Measurements from ENCODE around the gene RAC2.
"Not testable (repeated sequence)": the region's sequence is repeated elsewhere in the genome, so short reads cannot be mapped to it uniquely, and the experiment has no call there.

Gene RAC2

GRCh38 chr22:37254209-37254866 lies 10.3 kb upstream of the RAC2 start:
- DNase-seq, result no peak

DNA sequence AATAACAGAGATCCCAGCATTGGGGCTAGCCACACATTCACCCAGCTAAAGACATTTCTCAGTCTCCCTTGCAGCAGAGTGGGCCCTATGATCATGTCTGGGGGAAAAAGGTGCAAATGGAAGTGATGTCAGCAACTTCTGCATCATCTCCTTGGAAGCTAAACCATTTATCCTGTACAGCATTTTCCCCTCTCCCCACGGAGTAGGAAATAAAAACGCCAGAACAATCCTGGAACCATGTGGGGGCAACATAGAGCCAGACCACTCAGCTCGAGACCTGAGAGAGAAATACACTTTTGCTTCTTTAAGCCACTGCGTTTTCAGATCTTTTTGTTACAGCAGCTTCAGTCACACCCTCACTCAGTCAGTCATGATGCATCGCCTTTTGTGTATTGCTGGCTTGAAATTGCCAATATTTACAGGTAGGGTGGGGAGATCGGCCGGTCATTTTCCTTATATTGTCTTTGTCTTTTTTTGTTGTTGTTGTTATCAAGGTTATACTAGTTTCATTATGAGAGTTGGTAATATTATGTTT lies 9.1 kb upstream of the RAC2 start:
- DNase-seq, result no peak

GRCh38 chr22:37251836-37252235 lies 7.8 kb upstream of the RAC2 start:
- not testable (repeated sequence) for DNase-seq

GRCh38 chr22:37249986-37250385 lies 5.9 kb upstream of the RAC2 start:
- peak; percentile 13 to 21 for DNase-seq

- peak; percentile 14 to 29 for DNase-seq
These were observed 4.2 kb upstream of the RAC2 start for GRCh38 chr22:37248251-37248650.

DNA sequence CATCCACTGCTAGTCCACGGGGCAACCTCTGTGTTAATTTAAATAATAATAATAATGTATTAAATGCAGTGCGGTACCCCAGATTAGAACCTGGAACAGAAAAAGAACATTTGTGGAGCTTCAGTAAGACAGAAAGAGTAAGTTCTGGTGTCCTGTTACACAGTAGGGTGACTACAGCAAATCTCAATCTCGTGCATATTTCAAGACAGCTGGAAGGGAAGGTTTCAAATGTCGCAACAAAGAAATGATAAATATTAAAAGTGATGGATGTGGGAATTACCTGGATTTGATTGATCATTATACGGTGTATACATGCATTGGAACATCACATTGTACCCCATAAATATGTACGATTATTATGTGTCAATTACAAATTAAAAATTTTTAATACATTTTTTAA lies 1.7 kb upstream of the RAC2 start:
- no peak for DNase-seq

DNA sequence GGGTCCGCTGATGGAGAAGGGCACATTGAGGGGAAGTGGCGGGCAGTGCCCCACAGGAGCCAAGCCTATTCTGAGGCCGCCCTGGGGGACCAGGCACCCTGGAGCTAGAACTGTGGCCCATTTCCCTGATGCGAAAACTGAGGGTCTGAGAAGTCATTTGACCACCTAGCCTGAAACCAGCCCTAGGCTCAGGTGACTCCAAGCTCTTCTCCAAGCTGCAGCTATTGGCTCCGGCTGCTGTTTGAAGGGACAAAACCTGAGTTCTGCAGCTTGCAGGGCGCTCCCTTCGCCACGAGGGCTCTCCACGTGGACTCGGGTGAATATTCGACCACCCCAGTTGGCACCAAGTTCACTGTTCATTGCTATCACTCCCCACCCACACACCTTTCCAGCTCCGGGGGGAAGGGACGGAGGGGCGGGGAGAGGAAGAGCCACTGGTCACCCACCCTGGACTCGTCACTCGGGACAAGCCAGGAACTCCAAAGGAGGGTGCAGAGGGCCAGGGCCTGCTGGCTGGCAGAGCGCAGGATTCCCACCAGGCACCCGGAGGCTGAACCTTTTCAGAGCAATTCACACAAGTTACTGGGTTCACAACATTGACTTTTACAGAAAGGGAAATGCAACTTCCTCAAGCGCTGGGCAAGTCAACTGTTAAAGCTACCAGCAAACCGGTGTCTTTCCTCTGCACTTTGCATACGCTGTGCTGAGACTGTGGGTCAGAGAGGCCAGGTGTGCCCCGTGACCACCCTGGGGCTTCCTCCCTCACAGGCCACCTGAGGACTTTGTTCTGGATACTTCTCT lies 1.1 kb upstream of the RAC2 start:
- DNase-seq, result peak in 1 of 2 experiments; percentile 61

- DNase-seq, result no peak
These were observed 511 bp downstream of the RAC2 start for GRCh38 chr22:37243402-37244113.

DNA sequence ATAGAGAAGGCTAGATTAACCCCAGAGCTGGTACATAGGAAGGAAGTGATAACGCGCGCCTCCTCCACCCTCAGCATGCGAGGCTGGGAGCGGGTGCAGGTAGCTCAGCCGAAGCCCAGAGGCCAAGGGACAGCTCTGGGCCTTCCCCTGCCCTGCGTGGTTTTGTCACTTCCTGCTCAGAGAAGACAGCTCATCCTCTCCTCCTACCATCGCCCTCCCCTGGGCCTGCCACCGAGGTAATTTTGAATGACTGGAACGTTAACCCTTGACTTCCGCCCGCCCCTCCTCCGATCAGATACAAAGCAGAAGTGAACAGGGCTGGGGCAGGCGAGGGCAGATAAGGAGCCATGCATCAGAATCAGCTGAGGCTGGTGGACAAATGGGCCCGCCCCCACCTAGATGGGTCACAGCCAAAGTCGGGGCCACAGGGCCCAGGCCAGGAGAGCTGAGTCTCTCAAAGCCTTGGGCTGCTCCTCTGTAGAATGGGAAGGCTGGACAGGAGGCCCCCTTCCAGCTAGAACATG lies 1.6 kb downstream of the RAC2 start:
- no peak for DNase-seq

DNA sequence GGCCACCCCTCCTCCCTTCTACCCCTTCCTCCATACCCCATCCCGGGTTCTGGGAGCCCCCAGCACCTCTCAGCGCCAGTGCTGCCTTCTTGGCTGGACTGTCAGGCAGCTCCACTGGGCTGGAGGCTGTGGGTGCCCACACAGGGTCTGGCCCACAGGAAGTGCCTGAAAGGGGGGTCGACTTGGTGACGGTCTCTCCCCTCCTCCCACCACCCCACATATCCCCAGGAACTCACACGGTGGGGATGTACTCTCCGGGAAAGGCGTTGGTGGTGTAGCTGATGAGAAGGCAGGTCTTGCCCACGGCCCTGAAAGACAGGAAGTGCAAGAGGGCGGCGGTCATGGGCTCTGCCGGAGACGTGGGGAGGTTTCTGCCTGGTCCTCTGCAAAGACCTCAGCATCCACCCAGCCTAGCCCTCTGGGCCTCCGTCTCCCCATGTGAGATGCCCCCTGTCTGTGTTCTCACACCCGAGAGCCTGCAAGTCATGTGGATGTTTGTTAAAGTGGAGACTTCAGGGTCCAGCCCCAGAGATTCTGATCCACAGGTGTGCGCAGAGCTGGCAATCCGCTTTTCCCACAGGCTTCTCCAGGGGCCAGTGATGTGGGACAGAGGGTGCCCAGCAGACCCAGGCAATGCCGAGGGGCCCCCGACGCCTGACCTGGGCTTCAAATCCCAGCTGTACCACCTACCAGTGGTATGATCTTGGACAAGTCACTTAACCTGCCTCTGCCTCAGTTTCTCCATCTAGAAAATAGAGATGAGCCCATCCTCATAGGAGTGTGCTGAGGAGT lies 2.5 kb downstream of the RAC2 start:
- DNase-seq, result no peak

DNA sequence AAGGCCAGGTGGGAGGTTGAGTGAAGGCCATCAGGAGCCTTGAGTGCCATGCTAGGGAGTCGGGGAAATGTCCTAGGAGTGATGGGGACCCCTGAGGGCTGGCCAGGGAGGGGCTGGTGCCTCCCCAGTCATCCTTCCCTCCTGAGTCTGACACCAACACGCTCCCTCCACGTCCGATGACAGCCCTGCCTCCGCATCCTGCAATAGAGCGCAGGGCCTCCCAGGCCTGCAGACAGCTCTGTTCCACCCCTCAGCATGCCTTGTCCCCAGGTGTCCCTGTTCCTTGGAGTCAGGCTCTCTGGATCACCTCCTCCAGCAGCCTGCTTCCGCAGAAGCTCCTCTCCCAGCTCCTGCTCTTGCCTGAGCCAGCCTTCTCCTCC lies 3.1 kb downstream of the RAC2 start:
- no peak for DNase-seq

DNA sequence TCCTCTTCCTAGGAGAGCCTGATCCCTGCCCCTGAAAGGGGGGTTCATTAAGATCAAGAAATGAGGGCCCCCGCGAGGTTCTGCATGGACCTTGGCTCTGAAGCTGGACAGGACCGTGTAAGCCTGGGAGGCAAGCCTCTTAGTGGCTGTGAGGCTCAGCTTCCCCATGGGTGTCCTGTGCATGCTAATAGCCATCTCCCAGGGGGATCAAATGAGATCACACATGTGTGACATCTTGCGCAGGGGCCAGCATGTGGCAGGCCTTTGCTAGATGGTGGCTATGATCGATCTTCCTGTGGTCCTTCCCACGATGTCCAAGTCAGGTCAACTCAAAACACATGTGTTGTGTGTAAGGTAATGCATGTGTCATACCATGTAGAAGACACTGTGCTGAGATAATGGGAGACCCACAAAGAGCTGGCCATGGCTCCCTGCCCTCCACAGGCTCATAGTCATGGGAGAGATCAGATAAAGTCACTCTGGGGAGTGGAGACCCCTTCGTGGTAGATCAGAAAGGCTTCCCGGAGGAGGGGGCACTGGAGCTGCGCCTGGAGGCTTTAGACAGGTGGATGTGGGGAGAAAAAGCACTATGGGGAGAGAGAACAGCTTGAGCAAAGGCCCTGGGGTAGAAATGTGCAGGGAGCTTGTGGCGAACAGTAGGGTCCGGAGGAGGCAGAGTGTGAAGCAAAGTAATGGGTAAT lies 3.7 kb downstream of the RAC2 start:
- DNase-seq, result no peak

DNA sequence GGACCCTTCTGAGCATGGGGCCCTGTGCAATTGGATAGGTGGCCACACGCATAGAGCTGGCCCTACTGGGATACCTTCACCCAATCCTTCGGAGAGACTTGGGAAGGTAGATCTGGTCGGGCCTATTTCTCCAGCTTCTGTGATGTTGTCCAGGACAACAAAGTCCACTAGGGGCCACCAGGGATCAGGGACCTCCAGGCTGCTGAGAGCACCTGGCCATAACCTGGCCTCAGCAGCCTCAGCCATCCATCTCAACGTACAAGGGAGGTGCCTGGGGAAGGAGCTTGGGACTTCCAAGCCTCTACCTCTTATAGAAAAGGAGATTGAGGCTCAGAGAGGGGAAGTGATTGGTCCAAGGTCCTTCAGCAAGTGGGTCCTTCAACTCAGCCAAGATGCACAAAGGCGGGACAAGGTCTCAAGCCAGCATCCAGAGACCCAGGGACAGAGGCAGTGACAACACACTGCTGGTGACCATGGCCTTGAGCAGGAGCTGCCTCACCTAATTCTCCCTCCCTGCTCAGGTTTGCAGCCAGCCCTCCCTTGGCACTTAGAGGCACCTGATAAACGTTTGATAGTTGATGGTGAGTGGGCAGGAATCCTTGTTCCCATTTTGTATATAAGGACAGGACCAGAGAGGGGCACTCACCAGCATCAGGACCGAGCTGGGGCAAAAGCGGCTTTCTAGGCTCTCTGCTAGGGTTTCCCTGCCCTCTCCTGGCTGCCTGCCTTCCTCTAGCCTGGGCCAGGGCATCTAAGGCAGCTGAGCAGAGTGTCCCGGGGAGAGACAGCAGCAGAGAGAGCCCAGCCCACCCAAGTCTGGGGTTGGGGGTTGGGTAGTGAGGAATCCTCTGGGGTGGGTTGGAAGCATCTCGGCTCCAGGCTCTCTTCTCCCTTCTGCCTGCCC lies 4.5 kb downstream of the RAC2 start:
- DNase-seq, result no peak

DNA sequence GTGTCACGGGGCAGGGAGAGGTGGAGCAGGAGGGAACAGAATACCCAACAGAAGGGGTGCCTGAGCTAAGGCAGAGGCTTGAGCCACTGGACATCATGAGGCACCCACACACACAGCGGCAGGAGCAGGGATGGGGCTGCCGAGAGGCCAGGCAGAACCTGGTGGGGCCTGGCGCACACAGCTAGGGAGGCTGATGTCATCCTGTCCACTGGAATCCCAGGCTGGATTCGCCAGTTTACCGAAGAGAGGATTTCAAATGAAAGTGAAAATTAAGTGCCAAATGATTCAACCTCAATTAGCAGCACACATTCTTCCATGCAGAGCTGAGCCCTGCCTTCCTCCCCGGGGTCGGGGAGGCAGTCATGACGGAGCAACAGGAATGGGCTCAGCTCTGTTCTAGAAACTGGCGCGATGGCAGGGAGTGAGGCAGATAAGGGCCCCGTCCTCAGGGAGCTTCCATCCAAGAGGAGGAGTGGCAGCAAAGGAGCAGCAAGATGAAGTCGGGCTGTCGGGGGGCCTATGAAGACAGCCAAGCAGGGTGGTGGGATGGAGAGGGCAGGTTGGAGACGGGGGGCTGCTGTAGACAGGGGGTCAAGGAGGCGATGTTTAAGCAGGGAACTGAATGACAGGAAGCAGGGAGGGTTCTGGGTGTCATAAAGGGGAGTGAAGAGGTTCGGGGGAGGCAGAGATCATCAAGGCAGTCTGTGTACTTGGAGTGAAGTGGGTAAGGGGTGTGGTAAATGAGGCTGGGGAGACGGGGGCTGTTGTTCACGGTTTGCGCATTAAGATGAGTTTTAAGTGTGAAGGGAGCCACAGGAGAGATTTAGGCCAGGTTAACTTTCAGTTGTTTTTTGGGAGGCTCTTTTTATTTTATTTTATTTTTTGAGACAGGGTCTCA lies 6.4 kb downstream of the RAC2 start:
- DNase-seq, result no peak

GRCh38 chr22:37235897-37236607 lies 8.0 kb downstream of the RAC2 start:
- no peak for DNase-seq

DNA sequence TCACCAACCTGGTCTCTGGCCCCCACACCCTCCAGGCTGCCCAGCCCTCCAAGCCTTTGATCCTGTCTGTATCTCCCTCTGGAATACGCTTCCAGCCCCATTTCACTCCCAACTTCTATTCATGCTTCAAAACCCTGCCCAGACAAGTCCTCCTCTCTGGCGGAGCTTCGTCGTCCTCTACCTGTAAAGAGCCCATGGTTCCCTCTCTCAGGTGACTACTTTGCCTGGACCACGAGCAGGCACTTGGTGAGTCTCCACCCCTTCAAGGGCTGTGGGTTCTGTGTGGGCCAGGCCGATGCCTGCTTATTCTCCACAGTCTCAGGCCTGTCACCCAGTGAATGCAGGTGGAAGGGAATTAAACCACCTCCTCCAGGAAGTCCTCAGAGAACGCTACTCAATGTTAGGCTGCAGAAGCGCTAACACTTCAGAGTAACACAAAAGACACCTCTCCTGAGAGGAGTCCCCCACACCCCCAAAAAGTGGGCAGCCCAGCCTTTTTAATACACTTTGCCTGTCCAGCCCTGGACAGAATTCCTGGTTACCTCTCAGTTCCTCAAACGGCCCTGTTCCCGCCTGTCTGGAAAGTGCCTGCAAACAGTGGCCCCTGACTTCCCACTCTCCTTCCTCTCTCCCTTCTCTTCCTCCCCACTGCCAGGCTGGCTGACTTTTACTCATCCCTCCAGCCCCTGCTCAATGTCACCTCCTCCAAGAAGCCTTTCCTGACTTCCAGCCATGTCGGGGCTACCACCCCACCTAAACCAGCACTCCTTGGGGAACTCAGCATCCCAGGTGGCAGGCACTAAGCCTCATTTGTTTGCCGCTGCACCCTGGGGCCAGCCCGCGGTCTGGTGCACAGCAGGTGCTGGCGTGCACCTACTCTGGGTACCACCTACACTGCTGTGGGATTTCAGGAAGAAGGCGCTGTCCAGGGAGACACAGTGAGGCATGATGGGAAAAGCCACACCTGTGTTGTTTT lies 9.0 kb downstream of the RAC2 start:
- DNase-seq, result peak in 1 of 2 experiments; percentile 47

DNA sequence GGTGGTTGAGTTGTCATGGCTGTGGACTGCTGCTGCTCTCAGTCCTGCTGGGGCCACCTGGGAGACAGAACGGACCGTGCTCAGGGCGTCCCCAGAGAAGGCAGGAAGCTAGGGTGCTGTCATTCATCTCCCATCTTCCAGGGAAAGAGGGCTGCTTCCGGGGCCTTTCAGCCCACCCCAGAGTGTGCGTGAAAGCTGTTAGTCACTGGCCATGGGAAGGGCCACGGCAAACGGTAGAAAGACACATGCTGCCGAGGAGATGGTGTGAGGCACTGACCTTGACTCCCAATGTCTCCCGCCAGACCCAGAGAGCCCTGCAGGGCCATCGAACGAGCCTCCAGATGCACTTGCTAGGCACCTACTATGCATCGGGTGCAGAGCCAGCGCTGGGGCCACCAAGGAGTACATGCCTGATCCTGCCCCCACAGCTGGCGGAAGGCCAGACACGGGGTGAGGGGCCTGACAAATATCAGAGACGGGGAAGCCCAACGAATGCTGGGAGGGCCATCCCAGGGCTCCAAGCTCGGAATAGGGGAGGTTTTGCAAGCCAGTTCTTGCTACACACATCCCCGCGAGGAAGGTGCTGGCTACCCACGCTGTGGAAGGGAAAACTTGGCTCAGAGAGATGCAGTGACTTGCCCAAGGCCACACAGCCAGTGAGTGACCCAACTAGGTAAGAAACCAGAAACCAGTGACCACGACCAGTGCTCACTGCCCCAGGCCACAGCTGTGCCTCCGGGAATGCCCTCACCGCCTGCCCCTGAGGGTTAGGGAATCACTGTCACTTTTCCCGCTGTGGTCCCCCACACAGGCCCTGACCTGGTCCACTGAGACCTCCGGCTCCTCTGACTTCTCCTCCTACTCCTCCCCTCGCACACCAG lies 10.1 kb downstream of the RAC2 start:
- no peak for DNase-seq

Data from NCI-H526 (cell line).